H1 (cell line): ENCODE results near the gene SMYD3. TPM values are rescaled to one million over a fixed set of nuclear protein-coding genes. Genes with fewer than 3 reads are reported as not detected.
A peak's percentile ranks its signal among the peaks of the same experiment; 100 is the strongest.

Experiments used
- CTCF ChIA-PET: fragments of 300-600 bp; sonication (Branson Sonifier 250); formaldehyde crosslinking; loops from one replicate; lab custom pipeline; 2021; ENCODE audit not compliant: partially characterized antibody; lab: Charles Lee
- POLR2A ChIA-PET: fragments of 300-600 bp; sonication (Branson Sonifier 250); formaldehyde crosslinking; loops from one replicate; lab custom pipeline; 2021; ENCODE audit warnings: inconsistent platforms; ENCODE audit not compliant: partially characterized antibody; lab: Charles Lee
- DNase-seq, 2 experiments: peaks; one replicate each; pipeline versions ENCODE4 v3.0.0 to v3.0.0-alpha.2; 2010 to 2022; ENCODE audit warnings: low spot score in 2 of 2, low read depth in 1 of 2, mixed read lengths in 1 of 2
- FAIRE-seq: peaks from 2 replicates; lab custom pipeline; 2011; peaks lifted over from hg19 to GRCh38; lab: Jason Lieb, UNC
- H2AFZ ChIP-seq: 2 replicates; pipeline ENCODE4 v1.8.1; 2012; ENCODE audit warnings: low read length, inconsistent platforms
- H2AK5ac ChIP-seq: 2 replicates; pipeline ENCODE4 v1.6.1; 2013; ENCODE audit warnings: low read depth, low read length
- H2BK120ac ChIP-seq: replicated peaks from 2 replicates; pipeline ENCODE3; 2013; ENCODE audit warnings: low read depth, low read length, inconsistent platforms
- H2BK12ac ChIP-seq: 2 replicates; pipeline ENCODE4 v1.6.1; 2013; ENCODE audit warnings: low read depth, low read length
- H2BK15ac ChIP-seq: 2 replicates; pipeline ENCODE4 v1.6.1; 2013; ENCODE audit warnings: low read length
- H2BK20ac ChIP-seq: 2 replicates; pipeline ENCODE4 v1.6.1; 2013; ENCODE audit warnings: low read length
- H2BK5ac ChIP-seq: 2 replicates; pipeline ENCODE4 v1.6.1; 2013; ENCODE audit warnings: low read depth, low read length
- H3K14ac ChIP-seq: 2 replicates; pipeline ENCODE4 v1.6.1; 2013; ENCODE audit warnings: inconsistent platforms; ENCODE audit not compliant: insufficient read length
- H3K18ac ChIP-seq: 2 replicates; pipeline ENCODE4 v1.6.1; 2013; ENCODE audit warnings: low read length; ENCODE audit errors: extremely low read depth
- H3K23ac ChIP-seq: 2 replicates; pipeline ENCODE4 v1.6.1; 2013; ENCODE audit warnings: inconsistent platforms; ENCODE audit not compliant: insufficient read length
- H3K23me2 ChIP-seq: 2 replicates; pipeline ENCODE4 v1.6.1; 2013; ENCODE audit warnings: low read depth, low read length
- H3K27ac ChIP-seq: 2 replicates; pipeline ENCODE4 v1.6.1; 2011; ENCODE audit warnings: low read depth, low read length, inconsistent platforms
- H3K27me3 ChIP-seq, 4 experiments: replicated peaks in 1 of 4; 1 replicate in 1 of 4; 2 replicates in 3 of 4; pipeline versions ENCODE4 v1.6.1 to v1.8.1; 2011 to 2013; ENCODE audit warnings: low read length in 3 of 4, mild to moderate bottlenecking in 3 of 4, inconsistent platforms in 2 of 4, mixed read lengths in 2 of 4, moderate library complexity in 1 of 4; ENCODE audit not compliant: control insufficient read depth in 3 of 4, insufficient read depth in 3 of 4; ENCODE audit errors: extremely low read depth in 1 of 4
- H3K36me3 ChIP-seq, 4 experiments: 2 replicates each; pipeline versions ENCODE4 v1.6.1 to v1.8.1; 2011 to 2013; ENCODE audit warnings: mild to moderate bottlenecking in 4 of 4, low read length in 3 of 4, moderate library complexity in 2 of 4, control low read depth in 1 of 4, inconsistent platforms in 1 of 4; ENCODE audit not compliant: insufficient read depth in 4 of 4, control insufficient read depth in 2 of 4
- H3K4ac ChIP-seq: replicated peaks from 2 replicates; pipeline ENCODE3; 2013; ENCODE audit warnings: low read length, low read depth, mixed read lengths, inconsistent platforms; ENCODE audit not compliant: insufficient read length
- H3K4me1 ChIP-seq, 4 experiments: replicated peaks in 1 of 4; 1 replicate in 1 of 4; 2 replicates in 3 of 4; pipeline versions ENCODE4 v1.6.1 to v1.8.1; 2011 to 2013; ENCODE audit warnings: low read length in 3 of 4, inconsistent platforms in 2 of 4, mixed read lengths in 1 of 4; ENCODE audit not compliant: insufficient read depth in 4 of 4, control insufficient read depth in 3 of 4
- H3K4me2 ChIP-seq, 2 experiments: 2 replicates each; pipeline versions ENCODE4 v1.6.1 to v1.8.1; 2011 to 2013; ENCODE audit warnings: low read depth in 2 of 2, low read length in 2 of 2, control low read depth in 1 of 2, inconsistent platforms in 1 of 2, mild to moderate bottlenecking in 1 of 2; ENCODE audit not compliant: insufficient read depth in 1 of 2
- H3K4me3 ChIP-seq, 4 experiments: fragments of 200-600, 300-600 bp in 1 of 4; sonication (generic), shearing (Covaris generic), sonication (Bioruptor Twin) in 1 of 4; 2 replicates each; pipeline versions ENCODE4 v1.5.1 to v1.8.1; 2011 to 2016; ENCODE audit warnings: low read length in 4 of 4, low read depth in 3 of 4, control low read depth in 2 of 4, inconsistent platforms in 2 of 4, mild to moderate bottlenecking in 2 of 4, mixed read lengths in 1 of 4, moderate library complexity in 1 of 4; ENCODE audit not compliant: insufficient read depth in 2 of 4; ENCODE audit errors: extremely low read depth in 1 of 4
- H3K56ac ChIP-seq: replicated peaks from 2 replicates; pipeline ENCODE3; 2013; ENCODE audit warnings: low read depth, mild to moderate bottlenecking, mixed read lengths, low read length, inconsistent platforms; ENCODE audit not compliant: insufficient read length
- H3K79me1 ChIP-seq: 2 replicates; pipeline ENCODE4 v1.6.1; 2013; ENCODE audit warnings: low read depth, low read length, control low read depth
- H3K79me2 ChIP-seq, 2 experiments: 2 replicates each; pipeline versions ENCODE4 v1.6.1 to v1.8.1; 2012 to 2013; ENCODE audit warnings: low read length in 2 of 2, mild to moderate bottlenecking in 2 of 2, inconsistent platforms in 1 of 2; ENCODE audit not compliant: insufficient read depth in 2 of 2, control insufficient read depth in 1 of 2
- H3K9ac ChIP-seq, 4 experiments: replicated peaks in 1 of 4; 1 replicate in 1 of 4; 2 replicates in 3 of 4; pipeline versions ENCODE4 v1.6.1 to v1.8.1; 2011 to 2013; ENCODE audit warnings: low read depth in 3 of 4, low read length in 3 of 4, control low read depth in 2 of 4, mild to moderate bottlenecking in 2 of 4, moderate library complexity in 2 of 4, inconsistent platforms in 1 of 4; ENCODE audit errors: extremely low read depth in 1 of 4
- H3K9me3 ChIP-seq, 2 experiments: 2 replicates each; pipeline versions ENCODE4 v1.6.1 to v1.8.1; 2012 to 2013; ENCODE audit warnings: mild to moderate bottlenecking in 2 of 2, moderate library complexity in 2 of 2, control low read depth in 1 of 2, inconsistent platforms in 1 of 2, low read depth in 1 of 2, low read length in 1 of 2, mixed read lengths in 1 of 2; ENCODE audit not compliant: insufficient read depth in 2 of 2
- H4K20me1 ChIP-seq, 2 experiments: replicated peaks in 1 of 2; 2 replicates each; pipeline versions ENCODE3 to v1.8.1; 2011 to 2013; ENCODE audit warnings: inconsistent platforms in 2 of 2, low read length in 2 of 2, mild to moderate bottlenecking in 1 of 2; ENCODE audit not compliant: insufficient read depth in 2 of 2, control insufficient read depth in 1 of 2
- H4K5ac ChIP-seq: 2 replicates; pipeline ENCODE4 v1.6.1; 2013; ENCODE audit warnings: low read length, low read depth, mixed read lengths, inconsistent platforms; ENCODE audit not compliant: insufficient read length
- H4K8ac ChIP-seq: 2 replicates; pipeline ENCODE4 v1.8.0; 2013; ENCODE audit warnings: mild to moderate bottlenecking, moderate library complexity, low read length, inconsistent platforms; ENCODE audit not compliant: insufficient read depth; ENCODE audit errors: extremely low read depth
- H4K91ac ChIP-seq: replicated peaks from 2 replicates; pipeline ENCODE3; 2013; ENCODE audit warnings: low read length, mixed read lengths, inconsistent platforms; ENCODE audit not compliant: insufficient read length
- CREB1 ChIP-seq: IDR thresholded peaks from 2 replicates; pipeline ENCODE4 v1.6.1; 2012; ENCODE audit warnings: inconsistent platforms
- EGR1 ChIP-seq: IDR thresholded peaks from 2 replicates; pipeline ENCODE4 v1.6.1; 2011; ENCODE audit warnings: low read depth, low read length, borderline replicate concordance
- EP300 ChIP-seq, 2 experiments: IDR thresholded peaks; 1 replicate in 1 of 2; 2 replicates in 1 of 2; pipeline ENCODE4 v1.6.1; 2011 to 2012; ENCODE audit warnings: low read depth in 2 of 2, low read length in 2 of 2, mild to moderate bottlenecking in 2 of 2, borderline replicate concordance in 1 of 2, inconsistent platforms in 1 of 2, moderate library complexity in 1 of 2
- NANOG ChIP-seq: IDR thresholded peaks from 2 replicates; pipeline ENCODE4 v1.6.1; 2011; ENCODE audit warnings: low read length, low read depth, mild to moderate bottlenecking, inconsistent platforms; ENCODE audit not compliant: insufficient read depth, poor library complexity, severe bottlenecking
- PHF8 ChIP-seq: fragments of 200-600 bp; sonication (generic); conservative IDR thresholded peaks from 2 replicates; pipeline ENCODE4 v1.7.1; 2012; ENCODE audit warnings: low read depth, mild to moderate bottlenecking, inconsistent platforms, low read length, moderate library complexity
- POU5F1 ChIP-seq: IDR thresholded peaks from 2 replicates; pipeline ENCODE4 v1.6.1; 2011; ENCODE audit warnings: low read depth, mild to moderate bottlenecking, low read length, moderate library complexity
- RXRA ChIP-seq: IDR thresholded peaks from 2 replicates; pipeline ENCODE4 v1.6.1; 2011; ENCODE audit warnings: low read depth, mild to moderate bottlenecking, low read length, moderate library complexity; ENCODE audit not compliant: insufficient read depth
- SAP30 ChIP-seq: fragments of 300-600 bp; sonication (generic); IDR thresholded peaks from 2 replicates; pipeline ENCODE4 v1.7.1; 2012; ENCODE audit warnings: low read length, moderate library complexity, mild to moderate bottlenecking, inconsistent platforms; ENCODE audit not compliant: insufficient read depth, insufficient replicate concordance
- WGBS, 2 experiments: shearing (Covaris generic) in 1 of 2; methylation state at CpG; one replicate each; pipeline versions ENCODE4 v1.1.6 to v1.1.7; 2013 to 2015; ENCODE audit warnings: low lambda C conversion rate in 2 of 2, mixed read lengths in 2 of 2, inconsistent platforms in 1 of 2, low coverage in 1 of 2, missing lambda C conversion rate in 1 of 2; ENCODE audit not compliant: insufficient replicate concordance in 2 of 2, insufficient coverage in 1 of 2, insufficient read length in 1 of 2; ENCODE audit errors: extremely low coverage in 1 of 2, missing lambda C conversion rate in 1 of 2; 5-methylcytosine and 5-hydroxymethylcytosine counted together
- polyA plus RNA-seq, 7 experiments: library from polyadenylated mRNA; depleted of rRNA in 3 of 7; stranded (reverse) in 5 of 7; unstranded in 2 of 7; fragments of >200 nt in 5 of 7; fragments of 200-250 nt in 2 of 7; gene quantifications; 1 replicate in 5 of 7; 2 replicates in 1 of 7; 4 replicates in 1 of 7; pipeline versions ENCODE4 v1.2.1 to v1.2.3, GENCODE V29; 2011 to 2013; ENCODE audit warnings: missing spikeins in 2 of 7, mixed read lengths in 2 of 7
- total RNA-seq: library from RNA; stranded (reverse); fragmentation: NEBNext Ultra II Directional; extraction: Animal tissue kit (Norgen Biotek cat#: 25700); gene quantifications from 2 replicates; pipeline ENCODE4 v1.2.1, GENCODE V29; 2021

Gene SMYD3
- total and polyA plus RNA-seq, 2 of the 8 experiments (the other 6 are each of a cell fraction or from before 2014, with no cell fraction given): 17.3 to 25.4 TPM

- Histone ChIP-seq H3K4me2 (no peak overlapping the region), H4K20me1 (no peaks in the 10 kb centered on the region), H3K27ac (no peak overlapping the region), H3K18ac (no peak overlapping the region), H3K79me1 (no peaks in the 10 kb centered on the region), H3K9me3 (no peaks in the 10 kb centered on the region), H2BK12ac (0 out of 2 replicates have a peak overlapping the region, but pooled peaks have one; percentile 51), H2BK5ac (no peak overlapping the region), H4K91ac (no peak overlapping the region), H3K4me1 (peaks cover 2 to 10% (median 6%) of the 10 kb centered on the region in 4 experiments; a peak in 6 of 7 replicates), H2BK120ac (no peak overlapping the region), H3K36me3 (no peaks in the 10 kb centered on the region), H3K9ac (no peak overlapping the region), H2AFZ (no peak overlapping the region), H2BK15ac (no peak overlapping the region), H2BK20ac (no peak overlapping the region), H3K56ac (no peak overlapping the region), H4K8ac (no peak overlapping the region), H3K27me3 (no peaks in the 10 kb centered on the region; a peak in 2 of 7 replicates), H2AK5ac (0 out of 2 replicates have a peak overlapping the region, but pooled peaks have one; percentile 76), H3K23ac (no peak overlapping the region), H3K79me2 (no peaks in the 10 kb centered on the region), H4K5ac (no peak overlapping the region), H3K14ac (no peak overlapping the region), H3K23me2 (no peaks in the 10 kb centered on the region), H3K4ac (no peak overlapping the region), H3K4me3 (no peak overlapping the region)
- 89% methylated on average over 5 of the region's 5 CpGs; no CpG with 5 or more reads in 1 of the 2 experiments for WGBS, 2 experiments
- FAIRE-seq (no peak), DNase-seq (no peak)
- ChIA-PET CTCF (no interaction called here), POLR2A (no interaction called here)
- TF ChIP-seq RXRA (no peak), PHF8 (no peak), NANOG (no peak), POU5F1 (no peak), CREB1 (no peak), SAP30 (no peak), EP300 (IDR thresholded peaks at IDR 0.05; ENCODE audit: borderline replicate concordance in 1 of 2, low read depth in 2 of 2, low read length in 2 of 2) (no peak), EGR1 (no peak)
Measured at GRCh38 chr1:246072456-246072955, 434.6 kb downstream of the SMYD3 start.
